ENCODE measurements around the gene TBL1X. TPM values are rescaled to one million over a fixed set of nuclear protein-coding genes. Genes with fewer than 3 reads are reported as not detected.

Gene TBL1X
- total and polyA plus RNA-seq, 12 donors = 1.8 to 14.1 (median 9.8) TPM

DNA sequence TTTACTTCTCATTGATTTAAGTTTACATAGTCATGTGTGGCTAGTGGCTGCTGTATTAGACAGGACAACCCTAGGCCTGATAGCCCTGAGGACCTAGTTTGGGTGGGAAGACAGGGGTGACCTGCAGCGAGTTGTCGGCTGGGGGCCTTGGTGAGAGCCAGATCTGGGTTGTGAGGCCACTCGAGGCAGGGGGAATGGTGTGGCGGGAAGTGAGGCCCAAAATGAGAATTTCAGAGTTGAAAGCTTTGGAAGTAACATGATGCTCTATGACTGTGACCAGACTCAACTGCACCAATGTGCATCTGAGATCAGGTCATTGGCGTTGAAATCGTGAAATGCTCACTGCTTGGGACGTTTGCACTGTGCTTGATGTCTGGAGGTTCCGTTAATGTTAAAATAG is 72.9 kb downstream of the TBL1X start:
- H3K4me1 ChIP-seq = peaks cover 0 to 16% (median 12%) of the 10 kb centered on the region in 9 donors
- ATAC-seq = no peak
- H3K9me3 ChIP-seq = no peaks in the 10 kb centered on the region
- H3K27me3 ChIP-seq = peaks cover 0 to 29% (median 0%) of the 10 kb centered on the region in 7 donors
- H3K36me3 ChIP-seq = no peaks in the 10 kb centered on the region
- DNase-seq = no peak
- no peak overlapping the region for H3K27ac ChIP-seq
- no peak overlapping the region for H3K4me3 ChIP-seq
- WGBS, 2 donors = 97 to 98% methylated on average over 8 of the region's 8 CpGs
- intact Hi-C loops (cut with DNase I) = loop anchor here in 2 of 10 donors (10.0 kb wide), 2 partner anchors 73 to 117 kb away; partner anchors contain the start of gene TBL1X (in 1 of the 2)
- TF ChIP-seq, protein P1, sequence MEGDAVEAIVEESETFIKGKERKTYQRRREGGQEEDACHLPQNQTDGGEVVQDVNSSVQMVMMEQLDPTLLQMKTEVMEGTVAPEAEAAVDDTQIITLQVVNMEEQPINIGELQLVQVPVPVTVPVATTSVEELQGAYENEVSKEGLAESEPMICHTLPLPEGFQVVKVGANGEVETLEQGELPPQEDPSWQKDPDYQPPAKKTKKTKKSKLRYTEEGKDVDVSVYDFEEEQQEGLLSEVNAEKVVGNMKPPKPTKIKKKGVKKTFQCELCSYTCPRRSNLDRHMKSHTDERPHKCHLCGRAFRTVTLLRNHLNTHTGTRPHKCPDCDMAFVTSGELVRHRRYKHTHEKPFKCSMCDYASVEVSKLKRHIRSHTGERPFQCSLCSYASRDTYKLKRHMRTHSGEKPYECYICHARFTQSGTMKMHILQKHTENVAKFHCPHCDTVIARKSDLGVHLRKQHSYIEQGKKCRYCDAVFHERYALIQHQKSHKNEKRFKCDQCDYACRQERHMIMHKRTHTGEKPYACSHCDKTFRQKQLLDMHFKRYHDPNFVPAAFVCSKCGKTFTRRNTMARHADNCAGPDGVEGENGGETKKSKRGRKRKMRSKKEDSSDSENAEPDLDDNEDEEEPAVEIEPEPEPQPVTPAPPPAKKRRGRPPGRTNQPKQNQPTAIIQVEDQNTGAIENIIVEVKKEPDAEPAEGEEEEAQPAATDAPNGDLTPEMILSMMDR (IDR thresholded peaks at IDR 0.05) = no peak

DNA sequence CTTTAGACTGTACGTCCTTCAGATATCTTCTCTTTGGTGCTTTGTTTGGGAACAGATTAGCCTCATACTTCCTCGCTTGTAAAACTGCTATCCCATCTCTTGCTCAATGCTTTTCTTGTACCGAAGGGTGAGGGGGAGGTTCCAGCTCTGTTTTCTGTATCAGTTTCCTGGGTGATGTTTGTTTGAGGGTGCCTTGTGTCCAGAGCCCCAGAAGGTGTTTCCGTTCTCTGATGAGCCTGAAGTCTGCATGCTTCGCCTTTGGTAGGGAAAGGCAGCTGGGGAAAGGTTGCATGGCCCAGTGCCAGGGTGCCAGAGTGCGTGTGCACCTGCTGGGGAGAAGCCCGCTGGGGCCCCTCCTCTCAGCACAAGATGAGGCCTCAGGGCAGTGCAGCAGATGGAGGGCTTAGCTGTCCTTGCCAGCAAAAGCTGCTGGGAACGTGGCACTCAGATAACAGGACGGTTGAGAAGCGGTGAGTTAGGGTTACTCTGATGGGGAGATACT is 73.7 kb downstream of the TBL1X start:
- WGBS, 2 donors = 48 to 68% methylated on average over 10 of the region's 10 CpGs
- TF ChIP-seq, protein P1 (IDR thresholded peaks at IDR 0.05) = no peak
- no peak overlapping the region for H3K27ac ChIP-seq
- H3K27me3 ChIP-seq = peaks cover 0 to 24% (median 0%) of the 10 kb centered on the region in 7 donors
- H3K36me3 ChIP-seq = no peaks in the 10 kb centered on the region
- intact Hi-C loops (cut with DNase I) = loop anchor here in 2 of 10 donors (10.0 kb wide), 2 partner anchors 74 to 116 kb away; partner anchors contain the start of gene TBL1X (in 1 of the 2)
- DNase-seq (no peak), ATAC-seq (no peak)
- H3K4me1 ChIP-seq = peaks cover 0 to 15% (median 11%) of the 10 kb centered on the region in 9 donors
- no peak overlapping the region for H3K4me3 ChIP-seq
- H3K9me3 ChIP-seq = no peaks in the 10 kb centered on the region

DNA sequence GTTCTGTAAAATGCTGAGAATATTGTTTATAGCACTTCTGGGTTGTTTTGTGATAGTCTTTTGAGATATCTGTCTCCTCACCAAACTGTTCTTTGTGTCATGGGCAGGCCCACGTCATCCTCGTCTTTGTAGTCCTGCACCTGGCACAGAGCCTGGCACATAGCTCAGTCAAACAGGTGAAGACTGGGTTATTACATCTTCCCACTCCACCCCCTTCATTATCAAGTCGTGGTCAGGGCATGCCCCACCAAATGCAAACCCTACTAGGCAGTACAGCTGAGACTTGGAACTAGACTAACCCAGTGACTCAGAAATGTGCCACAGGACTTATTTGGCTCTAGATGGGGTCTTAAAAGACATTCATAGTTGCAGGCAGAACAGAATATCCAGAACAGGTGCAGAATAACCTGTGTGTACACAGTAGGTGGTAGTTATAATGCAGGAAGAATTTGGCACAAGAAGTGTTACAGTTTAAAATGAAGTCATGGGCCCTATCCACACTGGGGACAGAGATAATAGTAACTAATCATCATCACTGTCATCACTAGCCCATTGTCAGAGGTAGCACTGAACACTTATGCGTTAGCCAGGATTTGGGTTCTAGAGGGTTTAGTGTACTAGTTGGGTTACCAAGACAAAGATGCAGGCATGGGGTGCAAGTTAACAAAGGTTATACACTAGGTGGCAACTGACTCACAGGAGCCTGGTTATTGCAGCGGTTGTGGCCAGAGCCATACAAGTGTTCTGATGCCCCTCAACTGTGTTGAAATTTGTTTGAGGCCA is 74.9 kb downstream of the TBL1X start:
- 79 to 84% methylated on average over 5 of the region's 5 CpGs for WGBS, 2 donors
- intact Hi-C loops (cut with DNase I) = loop anchor here in 2 of 10 donors (10.0 kb wide), 2 partner anchors 75 to 115 kb away; partner anchors contain the start of gene TBL1X (in 1 of the 2)
- Histone ChIP-seq H3K27me3 (peaks cover 0 to 13% (median 0%) of the 10 kb centered on the region in 7 donors), H3K4me1 (peaks cover 0 to 9% (median 6%) of the 10 kb centered on the region in 9 donors), H3K27ac (no peak overlapping the region), H3K36me3 (no peaks in the 10 kb centered on the region), H3K9me3 (no peaks in the 10 kb centered on the region), H3K4me3 (no peak overlapping the region)
- DNase-seq (no peak), ATAC-seq (no peak)
- TF ChIP-seq, protein P1 (IDR thresholded peaks at IDR 0.05) = no peak

DNA sequence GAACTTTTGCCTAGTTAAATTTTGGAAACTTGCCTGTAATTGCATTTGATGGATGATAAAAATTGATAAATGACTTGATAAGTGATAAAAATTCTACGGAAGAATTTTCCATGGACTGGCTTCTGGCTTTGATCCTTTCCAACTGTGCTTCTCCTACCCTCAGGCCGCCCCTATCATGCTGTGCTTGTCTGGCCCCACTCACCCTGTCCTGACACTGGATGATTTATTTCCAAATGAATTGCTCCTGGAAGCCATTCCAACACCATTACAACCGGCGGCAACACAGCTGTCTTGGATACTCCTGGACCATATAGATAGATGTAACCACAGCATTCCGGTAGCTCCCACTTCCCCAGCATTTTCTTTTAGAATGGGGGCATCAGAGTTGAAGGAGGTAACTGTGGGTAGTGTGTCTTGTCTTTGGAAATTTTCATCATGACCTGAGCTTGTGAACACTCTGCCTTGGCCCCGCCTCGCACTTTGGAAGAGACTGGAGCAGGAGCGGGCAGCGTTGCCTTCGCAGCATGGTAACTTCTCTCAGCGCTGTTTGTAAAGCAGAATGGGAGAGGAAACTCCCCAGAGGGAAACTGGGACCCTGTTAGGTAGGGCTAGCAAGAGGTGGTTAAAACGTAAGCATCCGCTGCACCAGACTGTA is 77.4 kb downstream of the TBL1X start:
- intact Hi-C loops (cut with DNase I) = no loop called here
- 79 to 84% methylated on average over 13 of the region's 13 CpGs for WGBS, 2 donors
- no peaks in the 10 kb centered on the region for H3K27me3 ChIP-seq
- TF ChIP-seq, protein P1 (IDR thresholded peaks at IDR 0.05) = no peak
- ATAC-seq (no peak), DNase-seq (no peak)
- no peak overlapping the region for H3K4me3 ChIP-seq
- H3K36me3 ChIP-seq = no peaks in the 10 kb centered on the region
- no peaks in the 10 kb centered on the region for H3K9me3 ChIP-seq
- H3K4me1 ChIP-seq = no peaks in the 10 kb centered on the region
- no peak overlapping the region for H3K27ac ChIP-seq
